HEK293 (cell line): ENCODE data around the gene WDR7.
A peak's percentile ranks its signal among the peaks of the same experiment; 100 is the strongest.

Experiments used
- CTCF ChIA-PET: fragments of 350-600 bp; formaldehyde crosslinking; extraction: SDS; loops from one replicate; lab custom pipeline; 2021; ENCODE audit warnings: antibody characterized with exemption; lab: Yijun Ruan, JAX
- POLR2A ChIA-PET: fragments of 300-600 bp; formaldehyde crosslinking; extraction: SDS; loops from one replicate; lab custom pipeline; 2020; ENCODE audit warnings: antibody characterized with exemption, inconsistent platforms; lab: Yijun Ruan, JAX
- H3K27ac ChIP-seq: fragments of 200-500 bp; sonication (Bioruptor generic); 2 replicates; pipeline ENCODE4 v1.5.1; 2014; ENCODE audit warnings: low read depth, low read length, control low read depth, inconsistent platforms; ENCODE audit errors: extremely low read depth
- H3K36me3 ChIP-seq, 2 experiments: fragments of 200-500 bp in 1 of 2; sonication (Bioruptor generic) in 1 of 2; 1 replicate in 1 of 2; 2 replicates in 1 of 2; pipeline ENCODE4 v1.5.1; 2014 to 2017; ENCODE audit warnings: inconsistent platforms in 2 of 2, low read length in 2 of 2; ENCODE audit not compliant: control insufficient read depth in 2 of 2, insufficient read depth in 1 of 2
- H3K4me1 ChIP-seq: fragments of 200-500 bp; sonication (Bioruptor generic); 2 replicates; pipeline ENCODE4 v1.5.1; 2014; ENCODE audit warnings: mild to moderate bottlenecking, low read length, inconsistent platforms; ENCODE audit not compliant: control insufficient read depth, insufficient read depth
- H3K4me3 ChIP-seq: 2 replicates; pipeline ENCODE4 v1.5.1; 2011; ENCODE audit warnings: low read depth, mild to moderate bottlenecking, control low read depth, low read length, moderate library complexity
- H3K9me3 ChIP-seq: fragments of 200-500 bp; sonication (Bioruptor generic); 2 replicates; pipeline ENCODE4 v1.5.1; 2014; ENCODE audit warnings: low read depth, low read length, inconsistent platforms; ENCODE audit not compliant: control insufficient read depth, insufficient read depth
- KLF7 ChIP-seq: fragments of 450-650 bp; formaldehyde crosslinking; IDR thresholded peaks from 2 replicates; pipeline ENCODE4 v1.5.1; 2016; ENCODE audit warnings: missing biosample characterization, missing genetic modification characterization, borderline replicate concordance
- REPIN1 ChIP-seq: fragments of 450-650 bp; formaldehyde crosslinking; IDR thresholded peaks from 2 replicates; pipeline ENCODE4 v1.5.1; 2017; ENCODE audit warnings: missing biosample characterization, missing genetic modification characterization, low read depth
- SCRT1 ChIP-seq: fragments of 450-650 bp; formaldehyde crosslinking; IDR thresholded peaks from 2 replicates; pipeline ENCODE4 v1.5.1; 2016; ENCODE audit warnings: missing biosample characterization, missing genetic modification characterization, borderline replicate concordance
- SP7 ChIP-seq: fragments of 450-650 bp; formaldehyde crosslinking; IDR thresholded peaks from 2 replicates; pipeline ENCODE4 v1.5.1; 2016; ENCODE audit warnings: missing biosample characterization, missing genetic modification characterization
- TCF7L2 ChIP-seq: IDR thresholded peaks from 2 replicates; pipeline ENCODE4 v1.6.1; 2011; ENCODE audit warnings: low read depth, mild to moderate bottlenecking, inconsistent platforms, low read length, moderate library complexity, borderline replicate concordance
- ZNF10 ChIP-seq: fragments of 450-650 bp; formaldehyde crosslinking; IDR thresholded peaks from 2 replicates; pipeline ENCODE4 v1.5.1; 2017; ENCODE audit warnings: missing biosample characterization, missing genetic modification characterization
- ZNF202 ChIP-seq: fragments of 450-650 bp; formaldehyde crosslinking; IDR thresholded peaks from 2 replicates; pipeline ENCODE4 v1.5.1; 2016; ENCODE audit warnings: missing biosample characterization, missing genetic modification characterization, borderline replicate concordance
- ZNF248 ChIP-seq: fragments of 450-650 bp; formaldehyde crosslinking; IDR thresholded peaks from 2 replicates; pipeline ENCODE4 v1.5.1; 2017; ENCODE audit warnings: missing biosample characterization, missing genetic modification characterization
- ZNF302 ChIP-seq: fragments of 450-650 bp; formaldehyde crosslinking; IDR thresholded peaks from 2 replicates; pipeline ENCODE4 v1.5.1; 2016; ENCODE audit warnings: missing biosample characterization, missing genetic modification characterization, low read depth
- ZNF324 ChIP-seq: fragments of 450-650 bp; formaldehyde crosslinking; IDR thresholded peaks from 2 replicates; pipeline ENCODE4 v1.5.1; 2016; ENCODE audit warnings: missing biosample characterization, missing genetic modification characterization
- ZNF529 ChIP-seq: fragments of 450-650 bp; formaldehyde crosslinking; IDR thresholded peaks from 2 replicates; pipeline ENCODE4 v1.5.1; 2017; ENCODE audit warnings: missing genetic modification characterization, missing biosample characterization; ENCODE audit not compliant: insufficient replicate concordance
- ZNF530 ChIP-seq: fragments of 450-650 bp; formaldehyde crosslinking; IDR thresholded peaks from 2 replicates; pipeline ENCODE4 v1.5.1; 2016; ENCODE audit warnings: low read depth, missing biosample characterization, missing genetic modification characterization
- ZNF544 ChIP-seq: fragments of 450-650 bp; formaldehyde crosslinking; IDR thresholded peaks from 2 replicates; pipeline ENCODE4 v1.5.0; 2017; ENCODE audit warnings: missing biosample characterization, missing genetic modification characterization
- ZNF610 ChIP-seq: fragments of 450-650 bp; formaldehyde crosslinking; IDR thresholded peaks from 2 replicates; pipeline ENCODE4 v1.5.1; 2016; ENCODE audit warnings: missing biosample characterization, missing genetic modification characterization, borderline replicate concordance
- ZNF623 ChIP-seq: fragments of 450-650 bp; formaldehyde crosslinking; IDR thresholded peaks from 2 replicates; pipeline ENCODE4 v1.5.1; 2016; ENCODE audit warnings: missing biosample characterization, missing genetic modification characterization
- ZNF664 ChIP-seq: fragments of 450-650 bp; formaldehyde crosslinking; IDR thresholded peaks from 2 replicates; pipeline ENCODE4 v1.5.1; 2016; ENCODE audit warnings: missing biosample characterization, missing genetic modification characterization
- ZNF76 ChIP-seq: fragments of 450-650 bp; formaldehyde crosslinking; IDR thresholded peaks from 2 replicates; pipeline ENCODE4; 2016; ENCODE audit warnings: low read depth, missing biosample characterization, missing genetic modification characterization, borderline replicate concordance
- ZXDB ChIP-seq: fragments of 450-650 bp; formaldehyde crosslinking; IDR thresholded peaks from 2 replicates; pipeline ENCODE4 v1.5.1; 2016; ENCODE audit warnings: missing biosample characterization, missing genetic modification characterization
- TF ChIP-seq, protein P1 (sequence below): fragments of 450-650 bp; formaldehyde crosslinking; IDR thresholded peaks from 2 replicates; pipeline ENCODE4; 2016; ENCODE audit warnings: missing biosample characterization, missing genetic modification characterization
- TF ChIP-seq, protein P2 (sequence below): fragments of 450-650 bp; formaldehyde crosslinking; IDR thresholded peaks from 2 replicates; pipeline ENCODE4 v1.5.1; 2016; ENCODE audit warnings: missing biosample characterization, missing genetic modification characterization

WDR7 gene

DNA sequence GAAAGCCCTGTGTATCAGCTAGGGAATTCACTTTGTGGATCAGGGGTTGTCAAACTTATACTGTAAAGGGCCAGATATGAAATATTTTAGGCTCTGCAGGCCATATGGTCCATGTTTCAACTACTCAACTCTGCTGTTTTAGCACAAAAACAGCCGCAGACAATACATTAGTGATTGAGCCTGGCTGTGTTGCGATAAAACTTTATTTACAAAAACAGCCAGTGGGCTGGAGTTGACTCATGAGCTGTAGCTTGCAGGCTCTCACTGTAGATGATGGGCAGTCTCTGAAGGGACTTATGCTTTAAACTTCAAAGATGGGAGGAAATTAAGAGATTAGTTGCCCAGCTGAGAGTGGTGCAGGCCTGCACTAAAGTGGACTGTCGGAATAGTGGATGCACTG lies 33.1 kb downstream of the WDR7 start:
- H3K36me3 ChIP-seq: peaks cover 4 to 6% of the 10 kb centered on the region in 2 experiments

DNA sequence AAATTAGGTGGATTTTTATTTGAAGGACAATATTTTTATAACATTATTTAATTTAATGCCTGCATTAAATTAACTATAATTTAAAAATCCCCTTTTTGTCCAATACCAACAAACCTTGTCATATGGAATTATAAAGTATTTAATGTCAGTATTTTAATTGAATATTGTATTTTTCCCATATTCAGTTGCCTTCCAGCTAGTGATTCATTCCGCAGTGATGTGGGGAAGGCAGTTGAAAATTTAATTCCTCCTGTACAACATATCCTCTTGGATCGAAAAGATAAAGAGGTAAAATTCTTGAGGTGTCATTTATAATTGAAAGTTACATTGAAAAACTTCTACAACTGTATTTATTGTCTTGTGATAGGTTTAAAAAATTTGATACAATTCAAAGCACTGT lies 40.4 kb downstream of the WDR7 start:
- ChIA-PET POLR2A (no interaction called here), CTCF (no interaction called here)
- peaks cover 9 to 15% of the 10 kb centered on the region in 2 experiments for H3K36me3 ChIP-seq
- H3K4me1 ChIP-seq: no peaks in the 10 kb centered on the region
- TF ChIP-seq ZNF664 (tag by site-specific recombination) (peak; percentile 37; the same call in 1 of the 2 replicates), KLF7 (tag by site-specific recombination) (no peak)
- H3K4me3 ChIP-seq: no peak overlapping the region
- no peaks in the 10 kb centered on the region for H3K9me3 ChIP-seq
- H3K27ac ChIP-seq: no peak overlapping the region

More for the DNA sequence above, 33.1 kb downstream of the WDR7 start:
- ChIA-PET CTCF (no interaction called here), POLR2A (no interaction called here)
- Histone ChIP-seq H3K27ac (no peak overlapping the region), H3K4me3 (no peak overlapping the region), H3K4me1 (no peaks in the 10 kb centered on the region), H3K9me3 (no peaks in the 10 kb centered on the region)
- no peak for TF ChIP-seq TCF7L2
- no peak for TF ChIP-seq SCRT1 (tag by site-specific recombination)
- no peak for TF ChIP-seq ZNF76
- no peak for TF ChIP-seq ZNF324 (tag by site-specific recombination)
- TF ChIP-seq ZNF202 (tag by site-specific recombination): no peak
- no peak for TF ChIP-seq ZXDB
- no peak for TF ChIP-seq ZNF610 (tag by site-specific recombination)
- no peak for TF ChIP-seq ZNF248
- no peak for TF ChIP-seq ZNF302 (tag by site-specific recombination)
- TF ChIP-seq ZNF530 (tag by site-specific recombination): no peak

DNA sequence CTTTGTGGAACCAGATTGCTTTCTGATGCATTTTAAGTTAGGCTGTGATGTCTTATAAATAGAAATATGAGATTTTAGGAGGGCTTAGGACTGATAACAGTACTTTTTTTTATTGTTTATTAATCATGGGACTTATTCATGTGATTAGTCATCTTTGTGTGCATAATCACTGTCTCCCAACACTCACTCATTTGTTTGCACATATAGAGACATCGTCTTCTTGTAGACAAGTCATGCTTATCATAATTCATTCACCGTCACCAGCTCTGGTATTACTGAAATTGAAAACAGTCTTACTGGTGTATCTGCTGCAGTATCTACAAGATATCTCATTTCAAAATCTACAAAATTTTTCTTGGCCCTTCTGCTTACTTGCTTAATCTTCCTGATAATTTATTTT lies 45.8 kb downstream of the WDR7 start:
- POLR2A ChIA-PET: interaction anchor here (0.5 kb wide), 1 partner anchor 25 kb away, joined by 3 read pairs; no protein-coding TSS in a partner anchor
- Histone ChIP-seq H3K4me3 (no peak overlapping the region), H3K36me3 (peaks cover 8 to 9% of the 10 kb centered on the region in 2 experiments), H3K4me1 (no peaks in the 10 kb centered on the region)
- TF ChIP-seq ZNF544 (tag by site-specific recombination): no peak
- TF ChIP-seq ZNF623 (tag by site-specific recombination): no peak
- TF ChIP-seq, protein P1, sequence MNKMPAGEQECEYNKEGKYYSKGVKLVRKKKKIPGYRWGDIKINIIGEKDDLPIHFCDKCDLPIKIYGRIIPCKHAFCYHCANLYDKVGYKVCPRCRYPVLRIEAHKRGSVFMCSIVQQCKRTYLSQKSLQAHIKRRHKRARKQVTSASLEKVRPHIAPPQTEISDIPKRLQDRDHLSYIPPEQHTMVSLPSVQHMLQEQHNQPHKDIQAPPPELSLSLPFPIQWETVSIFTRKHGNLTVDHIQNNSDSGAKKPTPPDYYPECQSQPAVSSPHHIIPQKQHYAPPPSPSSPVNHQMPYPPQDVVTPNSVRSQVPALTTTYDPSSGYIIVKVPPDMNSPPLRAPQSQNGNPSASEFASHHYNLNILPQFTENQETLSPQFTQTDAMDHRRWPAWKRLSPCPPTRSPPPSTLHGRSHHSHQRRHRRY: no peak
- TF ChIP-seq ZNF10 (tag by site-specific recombination): no peak
- no peak for TF ChIP-seq KLF7 (tag by site-specific recombination)
- TF ChIP-seq, protein P2, sequence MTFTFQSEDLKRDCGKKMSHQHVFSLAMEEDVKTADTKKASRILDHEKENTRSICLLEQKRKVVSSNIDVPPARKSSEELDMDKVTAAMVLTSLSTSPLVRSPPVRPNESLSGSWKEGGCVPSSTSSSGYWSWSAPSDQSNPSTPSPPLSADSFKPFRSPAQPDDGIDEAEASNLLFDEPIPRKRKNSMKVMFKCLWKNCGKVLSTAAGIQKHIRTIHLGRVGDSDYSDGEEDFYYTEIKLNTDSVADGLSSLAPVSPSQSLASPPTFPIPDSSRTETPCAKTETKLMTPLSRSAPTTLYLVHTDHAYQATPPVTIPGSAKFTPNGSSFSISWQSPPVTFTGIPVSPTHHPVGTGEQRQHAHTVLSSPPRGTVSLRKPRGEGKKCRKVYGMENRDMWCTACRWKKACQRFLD: no peak
- no peak for TF ChIP-seq ZNF529 (tag by site-specific recombination)
- TF ChIP-seq REPIN1 (tag by site-specific recombination): no peak
- TF ChIP-seq SP7 (tag by site-specific recombination): no peak
- TF ChIP-seq, all 188 proteins: peak for 0
- no peak overlapping the region for H3K27ac ChIP-seq
- CTCF ChIA-PET: no interaction called here
- H3K9me3 ChIP-seq: no peaks in the 10 kb centered on the region
